IMR-90 (cell line): ENCODE measurements around the gene FMNL1.

Source experiments
- CTCF ChIP-seq: conservative IDR thresholded peaks from 2 replicates; pipeline ENCODE4 v1.5.1; 2012; ENCODE audit warnings: mild to moderate bottlenecking, low read depth, low read length, improper control_type of control experiment
- POLR2A ChIP-seq: IDR thresholded peaks from 2 replicates; pipeline ENCODE4 v1.6.1; 2012; ENCODE audit warnings: mild to moderate bottlenecking, low read depth, low read length
- RAD21 ChIP-seq: IDR thresholded peaks from 2 replicates; pipeline ENCODE4 v1.6.1; 2012; ENCODE audit warnings: low read length, improper control_type of control experiment
- SMC3 ChIP-seq: fragments of 150-350 bp; IDR thresholded peaks from 2 replicates; pipeline ENCODE4 v1.6.1; 2016; ENCODE audit warnings: low read depth, mild to moderate bottlenecking, antibody characterized with exemption, low read length, moderate library complexity
- TF ChIP-seq, protein P1 (sequence below): fragments of 150-350 bp; IDR thresholded peaks from 2 replicates; pipeline ENCODE4 v1.6.1; 2016; ENCODE audit warnings: low read depth, mild to moderate bottlenecking, low read length, moderate library complexity, borderline replicate concordance

GRCh38 chr17:45279898-45280297 is 58.2 kb downstream of the FMNL1 start:
- TF ChIP-seq CTCF (no peak), POLR2A (no peak), RAD21 (no peak), SMC3 (no peak)
- TF ChIP-seq, protein P1, sequence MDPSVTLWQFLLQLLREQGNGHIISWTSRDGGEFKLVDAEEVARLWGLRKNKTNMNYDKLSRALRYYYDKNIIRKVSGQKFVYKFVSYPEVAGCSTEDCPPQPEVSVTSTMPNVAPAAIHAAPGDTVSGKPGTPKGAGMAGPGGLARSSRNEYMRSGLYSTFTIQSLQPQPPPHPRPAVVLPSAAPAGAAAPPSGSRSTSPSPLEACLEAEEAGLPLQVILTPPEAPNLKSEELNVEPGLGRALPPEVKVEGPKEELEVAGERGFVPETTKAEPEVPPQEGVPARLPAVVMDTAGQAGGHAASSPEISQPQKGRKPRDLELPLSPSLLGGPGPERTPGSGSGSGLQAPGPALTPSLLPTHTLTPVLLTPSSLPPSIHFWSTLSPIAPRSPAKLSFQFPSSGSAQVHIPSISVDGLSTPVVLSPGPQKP, result no peak
